COR-L47 (cell line): ENCODE measurements around the gene MACF1.
A peak's percentile ranks its signal among the peaks of the same experiment; 100 is the strongest.

Source experiments
- DNase-seq: peaks from one replicate; lab custom pipeline; 2025; lab: John Stamatoyannopoulos, UW

The MACF1 gene

GRCh38 chr1:39214714-39214997 lies 10.2 kb downstream of the MACF1 start:
- no peak for DNase-seq

GRCh38 chr1:39214998-39215873 lies 10.7 kb downstream of the MACF1 start:
- DNase-seq = no peak

DNA sequence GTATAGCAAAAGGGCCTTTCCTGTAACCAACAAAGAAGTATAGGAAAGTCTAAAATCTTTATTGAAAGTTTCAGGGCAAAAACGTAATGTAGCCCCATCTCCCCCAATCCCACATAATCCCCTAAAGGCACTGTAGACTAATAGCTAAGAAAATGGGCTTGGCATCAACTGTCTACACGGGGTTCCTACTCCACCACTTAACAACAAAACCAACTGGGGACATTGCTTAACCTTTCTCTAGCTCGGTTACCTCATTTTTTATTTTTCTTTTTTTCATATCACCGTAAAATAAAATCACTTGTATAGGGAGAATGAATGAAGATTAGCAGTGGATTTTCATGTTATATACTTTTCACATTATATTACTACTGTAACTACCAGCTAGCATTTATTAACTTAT lies 12.3 kb downstream of the MACF1 start:
- no peak for DNase-seq

GRCh38 chr1:39220891-39221870 lies 16.7 kb downstream of the MACF1 start:
- no peak for DNase-seq

DNA sequence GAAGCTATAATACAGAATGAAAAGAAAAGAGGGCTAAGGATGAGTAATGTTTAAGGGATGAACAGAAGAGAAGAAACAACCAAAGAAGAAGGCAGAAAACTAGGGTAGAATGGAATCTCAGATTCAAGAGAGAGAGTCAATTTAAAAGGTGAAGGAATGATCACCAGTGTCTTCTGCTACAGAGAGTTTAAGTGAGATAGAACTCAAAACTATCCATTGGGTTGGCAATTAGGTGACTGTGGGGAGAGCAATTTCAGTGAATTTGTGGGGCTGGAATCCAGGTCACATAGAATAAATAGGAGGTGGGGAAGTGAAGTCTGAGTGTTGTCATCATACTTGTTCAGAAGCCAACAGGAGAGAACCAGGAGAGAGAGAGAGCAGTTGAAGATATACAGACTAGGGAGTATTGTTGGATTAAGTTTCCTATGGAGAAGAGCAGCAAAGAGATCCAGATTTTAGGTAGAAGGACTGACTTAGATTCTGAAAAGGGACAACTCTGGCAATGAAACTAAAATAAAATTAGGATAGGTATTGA lies 19.9 kb downstream of the MACF1 start:
- DNase-seq = no peak

- DNase-seq = no peak
These were observed 22.3 kb downstream of the MACF1 start for GRCh38 chr1:39226836-39227235.

GRCh38 chr1:39228252-39228651 lies 23.8 kb downstream of the MACF1 start:
- no peak for DNase-seq

GRCh38 chr1:39229504-39229903 lies 25.0 kb downstream of the MACF1 start:
- DNase-seq = no peak

DNA sequence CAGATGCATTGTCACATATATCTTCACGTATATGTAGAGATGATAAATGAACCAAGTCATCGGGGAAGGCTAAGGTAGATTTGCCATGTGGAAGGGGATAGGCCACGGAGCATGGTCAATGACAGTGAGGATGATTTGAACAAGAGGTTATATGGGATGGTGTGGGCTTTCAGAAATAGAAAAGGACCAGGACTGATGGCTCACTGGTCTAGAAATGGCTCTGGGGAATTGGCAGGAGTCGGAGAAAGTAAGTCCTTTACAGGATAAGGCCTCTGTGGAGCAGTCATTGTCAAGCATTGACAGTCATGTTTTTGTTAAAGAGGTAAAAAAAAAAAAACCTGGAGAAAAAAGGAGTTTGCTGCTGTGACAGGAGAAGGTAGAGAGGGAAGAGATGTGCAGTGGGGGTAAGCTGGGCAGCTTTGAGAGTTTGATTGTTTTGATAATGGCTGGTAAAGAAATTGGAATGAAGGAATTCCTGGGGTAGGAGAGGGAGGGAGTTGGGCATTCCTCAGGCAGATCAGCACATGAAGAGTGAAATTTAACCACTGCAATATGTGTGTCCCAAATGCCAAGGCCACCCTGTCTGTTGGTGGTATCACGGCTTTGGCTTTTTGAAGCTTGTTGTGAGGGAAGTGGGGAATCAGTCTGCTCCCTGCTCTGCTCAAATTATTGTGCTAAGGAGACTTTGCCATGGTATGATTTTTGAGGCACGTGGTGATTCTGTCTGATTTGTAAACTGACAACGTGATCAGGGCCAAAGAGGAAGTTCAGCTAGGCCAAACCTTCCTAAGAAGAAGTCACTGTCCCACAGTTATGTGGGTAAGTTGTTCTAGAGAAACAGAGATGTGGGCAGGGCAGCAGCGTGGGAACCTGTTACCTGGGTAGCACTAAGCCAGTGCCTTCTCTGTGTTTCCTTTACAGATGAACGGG lies 26.0 kb downstream of the MACF1 start:
- DNase-seq = no peak

DNA sequence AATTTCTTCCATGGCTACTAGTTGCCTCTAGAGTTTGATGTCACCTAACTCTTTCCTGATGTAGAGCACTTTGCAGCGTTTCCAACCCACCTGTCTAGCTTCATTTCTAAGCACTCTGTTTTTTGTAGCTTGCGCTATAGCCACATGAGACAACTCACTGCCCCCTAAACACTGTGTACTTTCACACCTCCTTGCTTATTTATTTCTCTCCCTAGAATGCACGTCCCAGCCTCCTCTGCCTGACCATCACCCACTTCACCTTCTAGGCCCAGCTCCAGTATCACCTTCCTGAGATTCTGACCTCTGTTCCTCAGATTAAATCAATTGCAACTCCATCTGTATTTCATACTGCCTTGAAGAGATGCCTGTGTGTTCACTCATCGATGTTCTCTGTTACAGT lies 32.5 kb downstream of the MACF1 start:
- DNase-seq = no peak

DNA sequence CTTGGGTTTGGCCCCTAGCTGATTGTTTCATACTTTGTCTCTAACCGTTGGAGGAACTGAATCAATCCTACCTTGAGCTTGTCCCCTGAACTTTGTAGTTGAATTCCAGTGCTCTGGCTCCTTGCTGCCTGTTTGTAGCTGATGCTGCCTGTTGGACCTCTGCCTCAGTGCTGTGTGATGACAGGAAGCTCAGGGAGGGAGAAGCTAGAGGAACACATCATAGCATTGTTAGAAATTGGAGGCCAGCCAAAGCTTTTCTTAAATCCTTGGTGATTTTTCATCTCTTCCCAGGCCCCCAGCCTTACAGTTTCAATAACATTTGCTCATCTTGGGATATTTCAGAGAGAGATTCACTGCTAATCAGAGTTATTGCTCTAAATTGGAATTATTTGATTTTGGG lies 34.0 kb downstream of the MACF1 start:
- DNase-seq = no peak

DNA sequence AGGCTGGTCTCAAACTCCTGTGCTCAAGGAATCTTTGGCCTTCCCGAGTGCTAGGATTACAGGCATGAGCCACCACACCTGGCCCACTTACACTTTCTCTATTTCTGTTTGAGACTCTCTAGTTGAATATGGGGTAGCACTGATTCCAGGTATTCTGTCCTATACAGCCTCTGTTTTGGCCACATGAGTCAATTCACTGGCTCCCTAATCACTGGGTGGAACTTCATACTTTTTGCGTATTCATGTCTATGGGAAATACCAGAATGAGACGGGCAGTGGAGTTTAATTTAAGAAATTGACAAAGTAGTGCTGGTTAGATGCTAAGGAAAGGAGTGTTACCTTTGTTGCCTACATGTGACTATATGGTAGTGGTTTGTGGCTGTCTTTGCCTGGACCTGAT lies 35.5 kb downstream of the MACF1 start:
- DNase-seq = no peak

DNA sequence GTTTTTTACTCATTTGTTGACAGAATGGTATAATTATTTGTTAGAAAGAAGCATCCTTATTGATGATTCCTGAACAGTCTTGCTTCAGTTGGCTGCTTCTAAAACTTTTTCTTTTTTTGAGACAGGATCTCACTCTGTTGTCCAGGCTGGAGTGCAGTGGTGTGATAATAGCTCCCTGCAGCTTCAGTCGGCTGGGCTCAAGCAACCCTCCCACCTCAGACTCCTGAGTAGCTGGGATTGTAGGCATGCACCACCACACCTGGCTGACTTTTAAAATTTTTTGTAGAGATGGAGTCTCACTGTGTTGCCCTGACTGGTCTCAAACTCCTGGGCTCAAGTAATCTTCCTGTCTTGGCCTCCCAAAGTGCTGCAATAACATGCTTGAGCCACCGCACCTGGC lies 38.8 kb downstream of the MACF1 start:
- DNase-seq = no peak

GRCh38 chr1:39250460-39251240 lies 46.2 kb downstream of the MACF1 start:
- DNase-seq = no peak

DNA sequence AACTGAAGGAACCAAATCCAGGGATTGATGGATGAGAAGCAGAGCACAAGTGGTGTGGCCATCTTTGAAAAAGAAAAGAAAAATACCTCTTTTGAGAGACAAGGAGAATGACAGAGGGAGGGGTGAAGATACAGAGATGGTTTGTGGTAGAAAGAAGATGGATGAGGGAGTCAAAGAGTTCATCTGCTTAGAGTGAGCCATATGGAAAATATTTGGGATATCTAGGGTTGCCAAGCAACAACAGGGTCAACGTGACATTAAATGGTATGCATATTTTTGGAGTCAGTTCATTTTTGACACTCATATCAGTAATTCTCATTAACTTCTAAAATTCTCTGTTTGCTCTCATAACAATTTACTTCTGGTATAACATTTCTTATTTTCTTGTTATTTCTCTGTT lies 50.7 kb downstream of the MACF1 start:
- DNase-seq = no peak

DNA sequence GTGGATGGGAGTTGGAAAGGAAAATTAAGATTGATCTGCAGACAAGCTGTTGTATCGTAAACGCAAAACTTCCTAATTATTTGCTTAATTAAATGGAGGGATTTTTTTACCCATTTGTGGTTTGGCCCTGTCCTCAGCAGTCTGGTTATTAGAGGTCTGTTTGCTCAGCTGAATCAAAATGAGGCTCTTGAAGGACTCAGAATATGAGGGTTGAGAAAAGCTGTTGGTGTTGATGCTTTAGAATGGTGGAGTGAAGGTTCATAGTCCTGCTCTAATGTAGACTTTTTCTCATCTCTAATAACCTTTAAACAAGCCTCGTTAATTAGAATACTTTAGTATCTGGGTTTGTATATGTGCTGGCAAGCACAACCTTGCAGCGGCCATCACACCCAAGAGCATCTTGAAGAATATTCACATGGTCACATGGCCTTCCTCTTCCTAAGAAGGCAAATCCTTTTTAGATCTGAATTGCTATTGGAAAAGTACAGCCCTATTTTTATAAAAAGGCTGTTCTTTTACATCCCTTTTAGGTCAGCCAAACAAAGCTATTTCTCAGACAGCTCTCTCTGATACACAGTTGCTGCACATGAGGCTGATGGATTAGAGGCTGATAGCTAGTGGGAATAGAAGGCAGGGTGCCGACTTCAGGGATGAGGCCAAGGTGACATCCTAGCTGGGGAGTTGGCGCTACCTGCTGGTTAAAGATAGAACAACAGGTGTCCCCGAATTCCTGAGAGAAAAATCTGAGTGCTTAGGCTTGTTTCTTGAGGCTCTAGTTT lies 53.8 kb downstream of the MACF1 start:
- peak; percentile 55 for DNase-seq

- DNase-seq = no peak
These were observed 54.4 kb downstream of the MACF1 start for GRCh38 chr1:39258925-39259244.

DNA sequence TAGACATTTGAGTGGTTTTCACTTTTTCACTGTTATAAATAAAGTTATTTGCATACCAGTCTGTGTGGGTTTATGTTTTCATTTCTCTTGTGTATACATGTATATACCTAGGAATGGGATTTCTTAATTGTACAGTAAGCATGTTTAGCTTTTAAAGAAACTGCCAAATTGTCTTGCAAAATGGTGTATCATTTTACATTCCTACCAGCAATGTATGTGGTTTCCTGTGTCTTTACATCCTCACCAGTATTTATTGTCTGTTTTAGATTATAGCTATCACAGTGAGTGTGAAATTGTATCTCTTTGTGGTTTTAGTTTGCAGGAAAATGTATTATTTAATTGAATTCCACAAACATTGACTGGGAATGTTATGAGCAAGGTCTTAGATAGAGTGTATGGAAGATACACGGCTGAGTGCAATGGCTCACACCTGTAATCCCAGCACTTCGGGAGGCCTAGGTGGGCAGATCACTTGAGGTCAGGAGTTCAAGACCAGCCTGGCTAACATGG lies 57.3 kb downstream of the MACF1 start:
- DNase-seq = no peak

GRCh38 chr1:39262802-39263201 lies 58.3 kb downstream of the MACF1 start:
- DNase-seq = no peak

DNA sequence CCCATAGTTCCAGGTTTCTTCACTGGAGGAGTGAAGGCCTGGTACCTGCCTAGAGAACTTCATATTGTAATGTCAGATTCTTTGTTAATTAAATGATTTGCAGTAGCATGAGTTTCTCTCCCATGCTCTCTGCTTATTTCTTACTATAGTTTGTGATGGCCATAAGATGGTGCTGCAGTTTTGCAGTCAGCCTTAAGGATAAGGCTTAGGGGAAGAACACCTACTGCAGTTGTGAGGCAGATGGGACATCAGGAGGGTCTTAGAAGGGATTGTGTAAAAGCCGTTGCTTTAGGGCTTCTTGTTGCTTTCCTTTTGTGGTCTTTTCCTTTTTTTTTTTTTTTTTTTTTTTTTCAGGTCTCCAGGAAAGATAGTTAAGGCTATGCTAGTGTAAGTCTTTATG lies 61.8 kb downstream of the MACF1 start:
- peak; percentile 5 for DNase-seq
